ENCODE data around the gene MUCL3.

- TF ChIP-seq CTCF (IDR thresholded peaks at IDR 0.05) (no peak), POLR2A (IDR thresholded peaks at IDR 0.05) (no peak), POLR2AphosphoS5 (IDR thresholded peaks at IDR 0.05) (no peak)
Observed at GRCh38 chr6:30945281-30945680, 4.5 kb downstream of the MUCL3 start.

Data from prostate gland (tissue), 2 donors.